ENCODE results near the gene RNU6-9. TPM values are rescaled to one million over a fixed set of nuclear protein-coding genes. Genes with fewer than 3 reads are reported as not detected.

RNU6-9 gene
- polyA plus RNA-seq, 4 donors: not detected

GRCh38 chr19:913080-913748, 19.9 kb downstream of the RNU6-9 start, which contains the start of gene R3HDM4:
Gene R3HDM4, minus strand, starts transcription at chr19:913219. Its CDS starts 62 bp downstream, at chr19:913157.
- FAIRE-seq (no peak), DNase-seq (peak; percentile 68 to 86)
- Histone ChIP-seq H3K4me3 (ENCODE audit: low read depth in 1 of 3, low read length in 3 of 3) (peak within 1 kb of the TSS; percentile 93 to 99 (median 96)), H3K4me1 (ENCODE audit: control insufficient read depth in 3 of 3, insufficient read depth in 2 of 3, low read depth in 1 of 3, low read length in 2 of 3) (peaks cover 0 to 33% (median 3%) of the 10 kb centered on the region in 3 donors), H3K27me3 (ENCODE audit: control insufficient read depth in 3 of 3, insufficient read depth in 3 of 3, low read length in 3 of 3) (peaks cover 9 to 17% (median 14%) of the 10 kb centered on the region in 3 donors), H3K27ac (ENCODE audit: low read depth in 1 of 3, low read length in 2 of 3) (peak within 1 kb of the TSS; percentile 92 to 96 (median 93)), H3K36me3 (ENCODE audit: control insufficient read depth in 3 of 3, insufficient read depth in 2 of 3, low read depth in 1 of 3, low read length in 3 of 3) (no peaks in the 10 kb centered on the region), H3K9me3 (ENCODE audit: control insufficient read depth in 2 of 2, insufficient read depth in 1 of 2, low read depth in 1 of 2, low read length in 1 of 2) (no peaks in the 10 kb centered on the region)
- WGBS, 3 donors: 0 to 1% (median 1%) methylated on average over 52 to 76 of the region's 76 CpGs

GRCh38 chr19:916645-917322, 23.5 kb downstream of the RNU6-9 start:
- peaks cover 12 to 43% (median 31%) of the 10 kb centered on the region in 3 donors for H3K27me3 ChIP-seq (ENCODE audit: control insufficient read depth in 3 of 3, insufficient read depth in 3 of 3, low read length in 3 of 3)

DNA sequence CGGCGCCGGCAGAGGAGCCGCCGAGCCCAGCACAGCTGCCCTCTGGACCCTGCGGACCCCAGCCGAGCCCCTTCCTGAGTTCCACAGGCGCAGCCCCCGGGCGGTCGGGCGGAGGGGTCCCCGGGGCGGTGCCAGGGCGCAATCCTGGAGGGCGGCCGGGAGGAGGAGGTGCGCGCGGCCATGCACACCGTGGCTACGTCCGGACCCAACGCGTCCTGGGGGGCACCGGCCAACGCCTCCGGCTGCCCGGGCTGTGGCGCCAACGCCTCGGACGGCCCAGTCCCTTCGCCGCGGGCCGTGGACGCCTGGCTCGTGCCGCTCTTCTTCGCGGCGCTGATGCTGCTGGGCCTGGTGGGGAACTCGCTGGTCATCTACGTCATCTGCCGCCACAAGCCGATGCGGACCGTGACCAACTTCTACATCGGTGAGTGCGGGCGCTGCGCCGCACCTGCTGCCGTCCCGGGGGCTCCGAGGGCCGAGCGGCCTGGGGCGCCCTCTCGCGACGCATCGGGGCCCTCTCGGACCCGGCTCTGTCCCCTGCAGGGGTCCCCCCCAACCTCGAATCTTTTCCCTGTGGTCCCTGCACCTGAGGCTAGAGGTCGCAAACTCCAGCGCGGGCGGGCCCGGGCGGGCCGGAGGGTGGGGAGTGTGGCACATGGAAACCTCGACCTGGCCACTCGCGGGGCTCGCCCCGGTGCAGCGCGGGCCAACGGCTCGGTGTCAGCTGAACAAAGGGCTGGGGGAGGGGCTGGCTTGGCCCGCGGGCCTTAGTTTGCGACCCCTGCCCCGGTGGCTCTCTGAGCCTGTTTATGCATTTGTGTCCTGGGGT, 24.3 kb downstream of the RNU6-9 start, which contains the start of gene KISS1R:
Gene KISS1R (plus strand): TSS at position 11 of the 829 bp plus-strand sequence. CDS start 170 bp downstream, at position 181.
- Histone ChIP-seq H3K4me1 (ENCODE audit: control insufficient read depth in 3 of 3, insufficient read depth in 2 of 3, low read depth in 1 of 3, low read length in 2 of 3) (peaks cover 0 to 37% (median 0%) of the 10 kb centered on the region in 3 donors), H3K9me3 (ENCODE audit: control insufficient read depth in 2 of 2, insufficient read depth in 1 of 2, low read depth in 1 of 2, low read length in 1 of 2) (no peaks in the 10 kb centered on the region), H3K36me3 (ENCODE audit: control insufficient read depth in 3 of 3, insufficient read depth in 2 of 3, low read depth in 1 of 3, low read length in 3 of 3) (no peaks in the 10 kb centered on the region), H3K27ac (ENCODE audit: low read depth in 1 of 3, low read length in 2 of 3) (no peak within 1 kb of the TSS), H3K4me3 (ENCODE audit: low read depth in 1 of 3, low read length in 3 of 3) (peak within 1 kb of the TSS in 2 of 3 donors; percentile 24 to 45), H3K27me3 (ENCODE audit: control insufficient read depth in 3 of 3, insufficient read depth in 3 of 3, low read length in 3 of 3) (peaks cover 12 to 43% (median 31%) of the 10 kb centered on the region in 3 donors)
- no peak for FAIRE-seq
- WGBS, 3 donors: 1 to 2% (median 1%) methylated on average over 41 to 87 of the region's 87 CpGs
- DNase-seq: peak in 1 of 2 donors; percentile 56

More at GRCh38 chr19:916645-917322, 23.5 kb downstream of the RNU6-9 start:
- Histone ChIP-seq H3K36me3 (ENCODE audit: control insufficient read depth in 3 of 3, insufficient read depth in 2 of 3, low read depth in 1 of 3, low read length in 3 of 3) (no peaks in the 10 kb centered on the region), H3K9me3 (ENCODE audit: control insufficient read depth in 2 of 2, insufficient read depth in 1 of 2, low read depth in 1 of 2, low read length in 1 of 2) (no peaks in the 10 kb centered on the region), H3K4me3 (ENCODE audit: low read depth in 1 of 3, low read length in 3 of 3) (peak overlapping the region in 1 of 3 donors; percentile 24), H3K27ac (ENCODE audit: low read depth in 1 of 3, low read length in 2 of 3) (no peak overlapping the region), H3K4me1 (ENCODE audit: control insufficient read depth in 3 of 3, insufficient read depth in 2 of 3, low read depth in 1 of 3, low read length in 2 of 3) (peaks cover 0 to 35% (median 0%) of the 10 kb centered on the region in 3 donors)
- 7 to 16% (median 14%) methylated on average over 31 to 35 of the region's 35 CpGs for WGBS, 3 donors
- DNase-seq: peak in 1 of 2 donors; percentile 53
- FAIRE-seq: no peak

- Histone ChIP-seq H3K27ac (ENCODE audit: low read depth in 1 of 3, low read length in 2 of 3) (no peak overlapping the region), H3K4me1 (ENCODE audit: control insufficient read depth in 3 of 3, insufficient read depth in 2 of 3, low read depth in 1 of 3, low read length in 2 of 3) (peaks cover 0 to 37% (median 0%) of the 10 kb centered on the region in 3 donors), H3K4me3 (ENCODE audit: low read depth in 1 of 3, low read length in 3 of 3) (no peak overlapping the region), H3K36me3 (ENCODE audit: control insufficient read depth in 3 of 3, insufficient read depth in 2 of 3, low read depth in 1 of 3, low read length in 3 of 3) (peaks cover 0 to under 1% (median 0%) of the 10 kb centered on the region in 3 donors), H3K9me3 (ENCODE audit: control insufficient read depth in 2 of 2, insufficient read depth in 1 of 2, low read depth in 1 of 2, low read length in 1 of 2) (no peaks in the 10 kb centered on the region), H3K27me3 (ENCODE audit: control insufficient read depth in 3 of 3, insufficient read depth in 3 of 3, low read length in 3 of 3) (peaks cover 12 to 43% (median 31%) of the 10 kb centered on the region in 3 donors)
- WGBS, 3 donors: 2 to 10% (median 4%) methylated on average over 11 to 12 of the region's 12 CpGs
- FAIRE-seq (no peak), DNase-seq (no peak)
Observed at GRCh38 chr19:918152-918437, 24.8 kb downstream of the RNU6-9 start.

- Histone ChIP-seq H3K4me1 (ENCODE audit: control insufficient read depth in 3 of 3, insufficient read depth in 2 of 3, low read depth in 1 of 3, low read length in 2 of 3) (peaks cover 0 to 36% (median 0%) of the 10 kb centered on the region in 3 donors), H3K9me3 (ENCODE audit: control insufficient read depth in 2 of 2, insufficient read depth in 1 of 2, low read depth in 1 of 2, low read length in 1 of 2) (no peaks in the 10 kb centered on the region), H3K27me3 (ENCODE audit: control insufficient read depth in 3 of 3, insufficient read depth in 3 of 3, low read length in 3 of 3) (peaks cover 12 to 43% (median 31%) of the 10 kb centered on the region in 3 donors), H3K36me3 (ENCODE audit: control insufficient read depth in 3 of 3, insufficient read depth in 2 of 3, low read depth in 1 of 3, low read length in 3 of 3) (peaks cover 0 to 6% (median 0%) of the 10 kb centered on the region in 3 donors), H3K27ac (ENCODE audit: low read depth in 1 of 3, low read length in 2 of 3) (no peak overlapping the region), H3K4me3 (ENCODE audit: low read depth in 1 of 3, low read length in 3 of 3) (no peak overlapping the region)
- 2 to 3% (median 2%) methylated on average over 27 to 58 of the region's 58 CpGs for whole genome bisulfite sequencing, 3 donors
- FAIRE-seq (no peak), DNase-seq (peak in 1 of 2 donors; percentile 44)
Observed at GRCh38 chr19:918481-919198, 25.4 kb downstream of the RNU6-9 start.

DNA sequence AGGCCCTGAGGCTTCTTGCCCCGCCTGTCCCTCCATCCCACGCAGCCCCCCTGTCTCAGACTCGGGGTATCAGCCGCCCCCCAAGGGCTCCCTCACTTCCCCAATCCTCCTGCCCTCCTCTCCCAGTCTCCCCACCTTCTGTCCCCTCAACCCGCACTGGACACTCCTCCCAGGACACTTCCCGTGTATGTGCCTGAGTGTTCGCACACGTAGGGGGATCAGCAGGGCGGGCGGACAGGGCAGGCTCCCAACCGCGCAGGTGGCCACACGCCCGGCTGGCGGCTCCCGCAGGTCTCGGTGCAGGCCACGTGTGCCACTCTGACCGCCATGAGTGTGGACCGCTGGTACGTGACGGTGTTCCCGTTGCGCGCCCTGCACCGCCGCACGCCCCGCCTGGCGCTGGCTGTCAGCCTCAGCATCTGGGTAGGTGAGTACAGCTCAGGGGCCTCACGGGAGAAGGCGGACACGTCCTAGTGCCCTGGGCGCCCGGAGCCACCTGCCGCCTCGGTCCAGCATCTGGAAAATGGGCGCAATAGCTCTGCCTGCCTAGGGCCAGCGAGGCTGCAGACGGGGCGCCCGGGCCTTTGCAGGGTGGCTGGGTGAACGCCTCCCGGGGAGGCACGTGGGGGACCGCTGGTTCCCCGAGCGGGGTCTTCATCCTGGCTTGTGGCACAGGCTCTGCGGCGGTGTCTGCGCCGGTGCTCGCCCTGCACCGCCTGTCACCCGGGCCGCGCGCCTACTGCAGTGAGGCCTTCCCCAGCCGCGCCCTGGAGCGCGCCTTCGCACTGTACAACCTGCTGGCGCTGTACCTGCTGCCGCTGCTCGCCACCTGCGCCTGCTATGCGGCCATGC, 26.1 kb downstream of the RNU6-9 start:
- FAIRE-seq (no peak), DNase-seq (peak in 1 of 2 donors; percentile 79)
- H3K27ac ChIP-seq (ENCODE audit: low read depth in 1 of 3, low read length in 2 of 3): no peak overlapping the region
- peaks cover 0 to 43% (median 0%) of the 10 kb centered on the region in 3 donors for H3K4me1 ChIP-seq (ENCODE audit: control insufficient read depth in 3 of 3, insufficient read depth in 2 of 3, low read depth in 1 of 3, low read length in 2 of 3)
- H3K36me3 ChIP-seq (ENCODE audit: control insufficient read depth in 3 of 3, insufficient read depth in 2 of 3, low read depth in 1 of 3, low read length in 3 of 3): peaks cover 0 to 11% (median 0%) of the 10 kb centered on the region in 3 donors
- no peaks in the 10 kb centered on the region for H3K9me3 ChIP-seq (ENCODE audit: control insufficient read depth in 2 of 2, insufficient read depth in 1 of 2, low read depth in 1 of 2, low read length in 1 of 2)
- H3K27me3 ChIP-seq (ENCODE audit: control insufficient read depth in 3 of 3, insufficient read depth in 3 of 3, low read length in 3 of 3): peaks cover 12 to 43% (median 31%) of the 10 kb centered on the region in 3 donors
- H3K4me3 ChIP-seq (ENCODE audit: low read depth in 1 of 3, low read length in 3 of 3): peak overlapping the region in 1 of 3 donors; percentile 51
- 0 to 4% (median 2%) methylated on average over 46 to 68 of the region's 68 CpGs for whole genome bisulfite sequencing, 3 donors

Measured in small intestine (tissue), 7 donors.